Measurements from ENCODE around the gene CIB2.

CIB2 gene

GRCh38 chr15:78139578-78139977 lies 8.3 kb upstream of the CIB2 start:
- no peak for DNase-seq
- Histone ChIP-seq H3K27ac (no peak overlapping the region), H3K9me3 (ENCODE audit: severe bottlenecking) (no peaks in the 10 kb centered on the region), H3K36me3 (no peaks in the 10 kb centered on the region), H3K4me3 (ENCODE audit: low read depth, low read length) (no peak overlapping the region), H3K27me3 (ENCODE audit: insufficient read depth, low read depth, severe bottlenecking) (no peaks in the 10 kb centered on the region)
- TF ChIP-seq CTCF (IDR thresholded peaks at IDR 0.05; ENCODE audit: low read depth, low read length) = no peak

GRCh38 chr15:78133801-78134200 lies 2.6 kb upstream of the CIB2 start:
- Histone ChIP-seq H3K27ac (no peak overlapping the region), H3K36me3 (no peaks in the 10 kb centered on the region; the same call in 1 of the 2 replicates), H3K27me3 (ENCODE audit: insufficient read depth, low read depth, severe bottlenecking) (no peaks in the 10 kb centered on the region), H3K4me3 (ENCODE audit: low read depth, low read length) (no peak overlapping the region), H3K9me3 (ENCODE audit: severe bottlenecking) (no peaks in the 10 kb centered on the region)
- DNase-seq = no peak
- TF ChIP-seq CTCF (IDR thresholded peaks at IDR 0.05; ENCODE audit: low read depth, low read length) = no peak

GRCh38 chr15:78130466-78131294 lies 565 bp downstream of the CIB2 start:
- TF ChIP-seq CTCF (IDR thresholded peaks at IDR 0.05; ENCODE audit: low read depth, low read length) = no peak
- no peaks in the 10 kb centered on the region for H3K27me3 ChIP-seq (ENCODE audit: insufficient read depth, low read depth, severe bottlenecking)
- peak overlapping the region; percentile 38 for H3K27ac ChIP-seq
- H3K4me3 ChIP-seq (ENCODE audit: low read depth, low read length) = peak overlapping the region; percentile 49
- H3K36me3 ChIP-seq = peaks cover 3% of the 10 kb centered on the region
- H3K9me3 ChIP-seq (ENCODE audit: severe bottlenecking) = no peaks in the 10 kb centered on the region
- DNase-seq = no peak

GRCh38 chr15:78129751-78130287 lies 1.4 kb downstream of the CIB2 start:
- H3K36me3 ChIP-seq = peaks cover 3% of the 10 kb centered on the region
- DNase-seq = no peak
- TF ChIP-seq CTCF (IDR thresholded peaks at IDR 0.05; ENCODE audit: low read depth, low read length) = no peak
- no peaks in the 10 kb centered on the region for H3K27me3 ChIP-seq (ENCODE audit: insufficient read depth, low read depth, severe bottlenecking)
- no peak overlapping the region for H3K4me3 ChIP-seq (ENCODE audit: low read depth, low read length)
- H3K27ac ChIP-seq = no peak overlapping the region
- no peaks in the 10 kb centered on the region for H3K9me3 ChIP-seq (ENCODE audit: severe bottlenecking)

GRCh38 chr15:78129077-78129750 lies 2.0 kb downstream of the CIB2 start:
- H3K27ac ChIP-seq = no peak overlapping the region
- no peak for TF ChIP-seq CTCF (IDR thresholded peaks at IDR 0.05; ENCODE audit: low read depth, low read length)

More at GRCh38 chr15:78129077-78129750, 2.0 kb downstream of the CIB2 start:
- H3K27me3 ChIP-seq (ENCODE audit: insufficient read depth, low read depth, severe bottlenecking) = no peaks in the 10 kb centered on the region
- DNase-seq = no peak
- H3K9me3 ChIP-seq (ENCODE audit: severe bottlenecking) = no peaks in the 10 kb centered on the region
- H3K36me3 ChIP-seq = peaks cover 3% of the 10 kb centered on the region
- H3K4me3 ChIP-seq (ENCODE audit: low read depth, low read length) = no peak overlapping the region
